ENCODE measurements around the gene AHCTF1.

GRCh38 chr1:246907472-246907871, 24.3 kb downstream of the AHCTF1 start:
- TF ChIP-seq POLR2A (IDR thresholded peaks at IDR 0.05; ENCODE audit: low read length) (no peak), GATA1 (IDR thresholded peaks at IDR 0.05; ENCODE audit: low read depth, low read length) (no peak)

Data from erythroblast (primary cell).